GM12891 (cell line): ENCODE measurements around the gene ARSB.

Experiments
- POLR2A ChIP-seq: IDR thresholded peaks from 2 replicates; pipeline ENCODE4 v1.6.1; 2011; ENCODE audit warnings: low read depth, low read length, control low read depth
- SPI1 ChIP-seq: IDR thresholded peaks from 2 replicates; pipeline ENCODE4 v1.6.1; 2011; ENCODE audit warnings: low read depth, low read length, control low read depth
- TAF1 ChIP-seq: IDR thresholded peaks from 2 replicates; pipeline ENCODE4 v1.6.1; 2011; ENCODE audit warnings: low read depth, low read length, control low read depth

GRCh38 chr5:78829811-78830527 lies 155.1 kb downstream of the ARSB start:
- TF ChIP-seq POLR2A (no peak), SPI1 (no peak), TAF1 (no peak)
